Stimulated activated CD4-positive, alpha-beta T cell treated with anti-CD3 and anti-CD28 coated beads, Interleukin-2, amount 100 ng/mL, for 48 hours (primary cell): ENCODE measurements around the gene DNAH14.
"Not testable (repeated sequence)": the region's sequence is repeated elsewhere in the genome, so short reads cannot be mapped to it uniquely, and the experiment has no call there.

Experiments
- DNase-seq, 2 donors: peaks; one replicate each; pipeline ENCODE4 v3.0.0-alpha.2; 2020

The DNAH14 gene

GRCh38 chr1:225004396-225004795, 74.9 kb downstream of the DNAH14 start:
- DNase-seq, result no peak

- DNase-seq, result not testable (repeated sequence)
Observed at GRCh38 chr1:225006352-225006751, 76.9 kb downstream of the DNAH14 start.

GRCh38 chr1:225008050-225008449, 78.6 kb downstream of the DNAH14 start:
- not testable (repeated sequence) for DNase-seq

- DNase-seq, result no peak
Observed at GRCh38 chr1:225021037-225021436, 91.6 kb downstream of the DNAH14 start.

- DNase-seq, result no peak
Observed at GRCh38 chr1:225026701-225027100, 97.2 kb downstream of the DNAH14 start.

- not testable (repeated sequence) for DNase-seq
Observed at GRCh38 chr1:225036441-225036840, 107.0 kb downstream of the DNAH14 start.

- DNase-seq, result no peak
Observed at GRCh38 chr1:225042263-225042662, 112.8 kb downstream of the DNAH14 start.

- DNase-seq, result no peak
Observed at GRCh38 chr1:225044258-225044657, 114.8 kb downstream of the DNAH14 start.

- DNase-seq, result no peak
Observed at GRCh38 chr1:225049594-225049993, 120.1 kb downstream of the DNAH14 start.

GRCh38 chr1:225063722-225064121, 134.2 kb downstream of the DNAH14 start:
- no peak for DNase-seq

GRCh38 chr1:225070972-225071371, 141.5 kb downstream of the DNAH14 start:
- no peak for DNase-seq

- no peak for DNase-seq
Observed at GRCh38 chr1:225097175-225097574, 167.7 kb downstream of the DNAH14 start.

GRCh38 chr1:225111000-225111399, 181.5 kb downstream of the DNAH14 start:
- DNase-seq, result no peak

GRCh38 chr1:225113265-225113664, 183.8 kb downstream of the DNAH14 start:
- no peak for DNase-seq

- DNase-seq, result no peak
Observed at GRCh38 chr1:225114354-225114990, 185.0 kb downstream of the DNAH14 start.

GRCh38 chr1:225119307-225119706, 189.8 kb downstream of the DNAH14 start:
- no peak for DNase-seq

GRCh38 chr1:225121095-225121494, 191.6 kb downstream of the DNAH14 start:
- no peak for DNase-seq

GRCh38 chr1:225131869-225132268, 202.4 kb downstream of the DNAH14 start:
- DNase-seq, result no peak

- DNase-seq, result no peak
Observed at GRCh38 chr1:225137976-225138375, 208.5 kb downstream of the DNAH14 start.

GRCh38 chr1:225143001-225143400, 213.5 kb downstream of the DNAH14 start:
- DNase-seq, result no peak

GRCh38 chr1:225146478-225146877, 217.0 kb downstream of the DNAH14 start:
- DNase-seq, result no peak

GRCh38 chr1:225147791-225148190, 218.3 kb downstream of the DNAH14 start:
- DNase-seq, result not testable (repeated sequence)

- DNase-seq, result no peak
Observed at GRCh38 chr1:225152061-225152460, 222.6 kb downstream of the DNAH14 start.

GRCh38 chr1:225155555-225155954, 226.1 kb downstream of the DNAH14 start:
- DNase-seq, result no peak

- no peak for DNase-seq
Observed at GRCh38 chr1:225156254-225156653, 226.8 kb downstream of the DNAH14 start.
